Mesenchymal stem cell (in vitro differentiated cells and primary cell): ENCODE measurements around the gene CD151.

ENCODE experiments used
- DNase-seq: peaks from one replicate; pipeline ENCODE4 v3.0.0-alpha.2; 2013
- H2AFZ ChIP-seq: one replicate; pipeline ENCODE4 v1.6.1; 2013; ENCODE audit warnings: low read depth, mild to moderate bottlenecking, control low read depth, inconsistent platforms, low read length, moderate library complexity
- H2AK5ac ChIP-seq: 2 replicates; pipeline ENCODE4 v1.6.1; 2013; ENCODE audit warnings: low read length, moderate library complexity, mild to moderate bottlenecking, inconsistent platforms; ENCODE audit not compliant: severe bottlenecking
- H2BK120ac ChIP-seq: one replicate; pipeline ENCODE4 v1.6.1; 2013; ENCODE audit warnings: low read depth, mild to moderate bottlenecking, inconsistent platforms, low read length, moderate library complexity
- H2BK12ac ChIP-seq, 2 experiments: one replicate each; pipeline ENCODE4 v1.6.1; 2013; ENCODE audit warnings: inconsistent platforms in 2 of 2, low read length in 2 of 2, mild to moderate bottlenecking in 2 of 2, moderate library complexity in 2 of 2, control low read depth in 1 of 2
- H2BK15ac ChIP-seq: one replicate; pipeline ENCODE4 v1.6.1; 2013; ENCODE audit warnings: mild to moderate bottlenecking, low read depth, inconsistent platforms; ENCODE audit not compliant: poor library complexity, severe bottlenecking
- H2BK5ac ChIP-seq: 2 replicates; pipeline ENCODE4 v1.6.1; 2013; ENCODE audit warnings: low read depth, mild to moderate bottlenecking, low read length, control low read depth, inconsistent platforms; ENCODE audit not compliant: poor library complexity, severe bottlenecking
- H3K14ac ChIP-seq, 2 experiments: one replicate each; pipeline ENCODE4 v1.6.1; 2013; ENCODE audit warnings: inconsistent platforms in 2 of 2, low read length in 2 of 2, control low read depth in 1 of 2, mild to moderate bottlenecking in 1 of 2, moderate library complexity in 1 of 2
- H3K18ac ChIP-seq, 2 experiments: one replicate each; pipeline ENCODE4 v1.6.1; 2013; ENCODE audit warnings: inconsistent platforms in 2 of 2, low read length in 2 of 2, control low read depth in 1 of 2, low read depth in 1 of 2, mild to moderate bottlenecking in 1 of 2
- H3K23ac ChIP-seq, 2 experiments: one replicate each; pipeline ENCODE4 v1.6.1; 2013; ENCODE audit warnings: inconsistent platforms in 2 of 2, low read length in 2 of 2, mild to moderate bottlenecking in 2 of 2, moderate library complexity in 2 of 2, control low read depth in 1 of 2
- H3K27ac ChIP-seq: 2 replicates; pipeline ENCODE4 v1.5.1; 2013; ENCODE audit warnings: mild to moderate bottlenecking, moderate library complexity, low read length, control low read depth, inconsistent platforms; ENCODE audit not compliant: poor library complexity, severe bottlenecking
- H3K27me3 ChIP-seq, 2 experiments: 2 replicates each; pipeline versions ENCODE4 v1.6.1 to v1.7.0; 2013; ENCODE audit warnings: low read length in 2 of 2, mild to moderate bottlenecking in 2 of 2, moderate library complexity in 2 of 2, control low read depth in 1 of 2, inconsistent platforms in 1 of 2; ENCODE audit not compliant: control insufficient read depth in 1 of 2, insufficient read depth in 1 of 2
- H3K36me3 ChIP-seq, 2 experiments: 2 replicates each; pipeline versions ENCODE4 v1.6.1 to v1.7.0; 2013; ENCODE audit warnings: low read length in 2 of 2, control low read depth in 1 of 2, inconsistent platforms in 1 of 2, low read depth in 1 of 2, mild to moderate bottlenecking in 1 of 2; ENCODE audit not compliant: insufficient read depth in 2 of 2, control insufficient read depth in 1 of 2
- H3K4ac ChIP-seq, 2 experiments: one replicate each; pipeline ENCODE4 v1.6.1; 2013; ENCODE audit warnings: inconsistent platforms in 2 of 2, low read length in 2 of 2, mild to moderate bottlenecking in 2 of 2, moderate library complexity in 2 of 2, control low read depth in 1 of 2, low read depth in 1 of 2
- H3K4me1 ChIP-seq: 2 replicates; pipeline ENCODE4 v1.6.1; 2013; ENCODE audit warnings: low read depth, low read length, control low read depth; ENCODE audit not compliant: control insufficient read depth, insufficient read depth
- H3K4me2 ChIP-seq: 2 replicates; pipeline ENCODE4 v1.6.1; 2013; ENCODE audit warnings: low read length, mild to moderate bottlenecking, inconsistent platforms; ENCODE audit not compliant: poor library complexity, severe bottlenecking
- H3K4me3 ChIP-seq, 2 experiments: 2 replicates each; pipeline versions ENCODE4 v1.5.1 to v1.7.0; 2013; ENCODE audit warnings: low read length in 2 of 2, mild to moderate bottlenecking in 2 of 2, control low read depth in 1 of 2, low read depth in 1 of 2; ENCODE audit not compliant: insufficient read depth in 1 of 2
- H3K79me1 ChIP-seq: replicated peaks from 2 replicates; pipeline ENCODE4 v1.6.1; 2013; ENCODE audit warnings: mild to moderate bottlenecking, control low read depth, low read length, inconsistent platforms; ENCODE audit not compliant: poor library complexity, severe bottlenecking
- H3K9ac ChIP-seq: 2 replicates; pipeline ENCODE4 v1.7.0; 2013; ENCODE audit warnings: mild to moderate bottlenecking, low read length, moderate library complexity
- H3K9me3 ChIP-seq: 2 replicates; pipeline ENCODE4 v1.7.0; 2013; ENCODE audit warnings: mild to moderate bottlenecking, low read length; ENCODE audit not compliant: control insufficient read depth
- H4K8ac ChIP-seq: one replicate; pipeline ENCODE4 v1.6.1; 2013; ENCODE audit warnings: inconsistent platforms, mild to moderate bottlenecking, low read length, moderate library complexity
- H4K91ac ChIP-seq: one replicate; pipeline ENCODE4 v1.6.1; 2013; ENCODE audit warnings: mild to moderate bottlenecking, low read length, inconsistent platforms
- WGBS: methylation state at CpG from one replicate; pipeline ENCODE4 v1.1.7; 2013; ENCODE audit warnings: mixed read lengths; 5-methylcytosine and 5-hydroxymethylcytosine counted together

The CD151 gene

GRCh38 chr11:787084-787675 lies 45.6 kb upstream of the CD151 start:
- H3K79me1 ChIP-seq: no peaks in the 10 kb centered on the region
- H3K4me2 ChIP-seq: no peak overlapping the region
- H4K91ac ChIP-seq: no peak overlapping the region
- no peak overlapping the region for H3K27ac ChIP-seq
- H3K18ac ChIP-seq: no peak overlapping the region
- no peak overlapping the region for H2BK12ac ChIP-seq
- DNase-seq: no peak
- peak overlapping the region in 1 of 2 experiments; percentile 35 for H3K4ac ChIP-seq
- H2BK15ac ChIP-seq: no peak overlapping the region
- H3K9me3 ChIP-seq: no peaks in the 10 kb centered on the region
- H2AK5ac ChIP-seq: no peak overlapping the region
- no peak overlapping the region for H2BK120ac ChIP-seq
- no peak overlapping the region for H4K8ac ChIP-seq
- H3K14ac ChIP-seq: no peak overlapping the region
- no peak overlapping the region for H3K4me3 ChIP-seq
- WGBS: 90% methylated on average over 22 of the region's 24 CpGs
- H3K36me3 ChIP-seq: peaks cover 6 to 15% of the 10 kb centered on the region in 2 experiments
- no peak overlapping the region for H3K9ac ChIP-seq
- H2BK5ac ChIP-seq: no peak overlapping the region
- peaks cover 25% of the 10 kb centered on the region for H3K4me1 ChIP-seq
- H2AFZ ChIP-seq: no peak overlapping the region
- peaks cover 4 to 14% of the 10 kb centered on the region in 2 experiments for H3K27me3 ChIP-seq
- H3K23ac ChIP-seq: no peak overlapping the region

DNA sequence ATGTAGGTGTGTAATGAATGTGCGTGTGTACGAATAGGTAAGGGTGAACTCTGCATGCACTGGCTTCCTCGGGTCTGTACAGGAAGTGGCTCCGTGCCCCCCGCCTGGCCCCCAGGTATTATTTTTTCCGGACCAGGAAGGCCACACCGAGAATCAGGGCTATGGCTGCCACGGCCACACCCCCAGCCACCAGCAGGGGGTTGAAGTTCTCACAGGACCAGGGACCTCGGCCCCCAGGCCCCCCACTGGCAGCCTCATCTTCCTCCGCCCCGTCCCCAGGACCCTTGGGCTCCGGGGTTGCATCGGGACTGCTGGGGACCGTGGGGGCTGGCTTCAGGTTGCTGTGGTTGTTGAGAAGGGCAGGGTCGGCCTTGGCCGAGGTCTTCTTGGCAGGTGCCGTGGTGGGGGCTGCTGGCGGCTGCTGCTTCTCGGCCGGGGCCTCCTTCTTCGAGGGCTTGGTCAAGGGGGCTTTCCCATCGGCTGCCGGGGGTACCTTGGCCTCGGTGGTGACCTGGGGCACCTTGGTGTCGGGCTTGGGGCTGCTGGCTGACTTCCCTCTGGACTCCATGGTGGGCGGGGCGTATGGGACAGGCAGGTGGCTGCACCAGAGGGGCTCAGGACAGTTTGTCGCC lies 44.6 kb upstream of the CD151 start:
- H2BK120ac ChIP-seq: no peak overlapping the region
- no peak overlapping the region for H2AFZ ChIP-seq
- H3K23ac ChIP-seq: no peak overlapping the region
- DNase-seq: no peak
- H3K9ac ChIP-seq: no peak overlapping the region
- H2BK12ac ChIP-seq: no peak overlapping the region
- H3K4me1 ChIP-seq: peaks cover 21% of the 10 kb centered on the region
- H4K8ac ChIP-seq: no peak overlapping the region
- H3K36me3 ChIP-seq: peaks cover 7 to 25% of the 10 kb centered on the region in 2 experiments
- H3K18ac ChIP-seq: no peak overlapping the region
- 85% methylated on average over 28 of the region's 28 CpGs for WGBS
- peaks cover 4 to 14% of the 10 kb centered on the region in 2 experiments for H3K27me3 ChIP-seq
- H2BK5ac ChIP-seq: no peak overlapping the region
- no peaks in the 10 kb centered on the region for H3K9me3 ChIP-seq
- no peak overlapping the region for H3K14ac ChIP-seq
- no peak overlapping the region for H2BK15ac ChIP-seq
- no peak overlapping the region for H3K4me2 ChIP-seq
- peaks cover 3% of the 10 kb centered on the region for H3K79me1 ChIP-seq
- no peak overlapping the region for H2AK5ac ChIP-seq
- H3K4me3 ChIP-seq: no peak overlapping the region
- no peak overlapping the region for H3K27ac ChIP-seq
- H3K4ac ChIP-seq: no peak overlapping the region
- no peak overlapping the region for H4K91ac ChIP-seq

DNA sequence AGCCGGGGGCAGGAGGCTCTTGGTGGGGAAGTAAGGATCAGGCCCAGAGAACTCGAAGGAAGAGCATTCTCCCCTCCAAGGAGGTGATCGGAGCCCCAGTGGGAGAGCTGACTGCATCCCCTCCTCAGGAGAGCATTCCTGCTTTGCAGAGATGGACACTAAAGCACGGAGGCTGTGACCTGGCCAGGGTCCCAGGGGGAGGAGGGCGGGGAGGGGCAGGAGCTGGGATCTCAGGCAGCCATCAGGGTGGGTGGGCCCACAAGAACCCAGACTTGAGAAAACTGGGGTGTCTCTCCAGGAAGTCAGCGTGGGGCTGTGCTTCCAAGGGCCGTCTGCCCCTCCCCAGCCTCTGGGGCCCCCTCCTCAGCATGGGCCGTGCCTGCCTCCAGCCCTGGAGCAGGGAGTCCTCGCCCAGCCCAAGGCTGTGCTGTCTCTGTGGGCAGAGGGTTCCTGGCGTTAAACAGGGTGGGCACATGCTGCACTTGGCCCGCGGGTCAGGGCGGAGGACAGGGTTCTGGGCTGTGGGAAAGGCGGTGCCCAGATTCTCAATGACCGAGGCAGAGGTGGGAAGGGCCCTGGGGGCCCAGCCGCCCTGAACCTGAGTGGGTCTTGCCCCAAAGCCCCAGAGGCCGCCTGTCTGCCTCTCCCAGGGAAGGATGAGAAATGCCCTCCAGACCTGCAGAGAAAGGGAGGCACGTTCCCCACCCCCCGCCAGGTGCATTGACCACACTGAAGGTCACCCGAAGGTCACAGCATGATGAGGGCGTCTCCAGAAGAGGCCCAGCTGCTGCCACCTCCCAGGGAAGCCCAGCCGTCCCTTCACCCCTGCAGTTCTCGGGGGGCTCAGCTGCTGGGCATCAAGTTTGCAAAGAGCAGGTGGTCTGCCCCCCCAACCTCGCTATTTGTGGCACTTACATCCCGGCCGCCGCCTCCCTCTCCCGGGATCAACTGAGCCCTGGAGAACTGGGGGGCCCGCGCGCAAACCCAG lies 43.5 kb upstream of the CD151 start:
- H2AK5ac ChIP-seq: no peak overlapping the region
- no peak overlapping the region for H3K9ac ChIP-seq
- DNase-seq: no peak
- H3K14ac ChIP-seq: no peak overlapping the region
- no peaks in the 10 kb centered on the region for H3K9me3 ChIP-seq
- no peak overlapping the region for H2BK15ac ChIP-seq
- no peak overlapping the region for H3K27ac ChIP-seq
- H2AFZ ChIP-seq: no peak overlapping the region
- H2BK5ac ChIP-seq: no peak overlapping the region
- H3K4me3 ChIP-seq: peak overlapping the region in 1 of 2 experiments; percentile 72
- no peak overlapping the region for H4K8ac ChIP-seq
- H2BK12ac ChIP-seq: no peak overlapping the region
- peaks cover 3% of the 10 kb centered on the region for H3K79me1 ChIP-seq
- H3K27me3 ChIP-seq: peaks cover 4 to 14% of the 10 kb centered on the region in 2 experiments
- no peak overlapping the region for H3K23ac ChIP-seq
- H3K4me2 ChIP-seq: no peak overlapping the region
- peaks cover 16% of the 10 kb centered on the region for H3K4me1 ChIP-seq
- no peak overlapping the region for H3K18ac ChIP-seq
- peaks cover 17 to 36% of the 10 kb centered on the region in 2 experiments for H3K36me3 ChIP-seq
- H2BK120ac ChIP-seq: no peak overlapping the region
- WGBS: 65% methylated on average over 31 of the region's 31 CpGs
- H3K4ac ChIP-seq: peak overlapping the region in 1 of 2 experiments; percentile 30
- no peak overlapping the region for H4K91ac ChIP-seq

GRCh38 chr11:789943-790342 lies 42.8 kb upstream of the CD151 start, which contains the start of gene CEND1:
TSS of gene CEND1 (minus strand) at chr11:790090. CDS start at chr11:788576, 1,514 bp downstream.
- Histone ChIP-seq H2AFZ (no peak within 1 kb of the TSS), H2BK12ac (no peak within 1 kb of the TSS), H2AK5ac (no peak within 1 kb of the TSS), H4K91ac (no peak within 1 kb of the TSS), H3K79me1 (peaks cover 3% of the 10 kb centered on the region), H3K4me3 (peak within 1 kb of the TSS in 1 of 2 experiments; percentile 72), H3K18ac (no peak within 1 kb of the TSS), H3K4ac (peak within 1 kb of the TSS; percentile 30), H2BK15ac (no peak within 1 kb of the TSS), H2BK5ac (no peak within 1 kb of the TSS), H3K27ac (no peak within 1 kb of the TSS), H3K23ac (no peak within 1 kb of the TSS), H3K27me3 (peaks cover 4 to 14% of the 10 kb centered on the region in 2 experiments), H3K4me1 (peaks cover 22% of the 10 kb centered on the region), H3K14ac (no peak within 1 kb of the TSS), H3K9me3 (no peaks in the 10 kb centered on the region), H3K36me3 (peaks cover 19 to 43% of the 10 kb centered on the region in 2 experiments), H4K8ac (peak within 1 kb of the TSS; percentile 19), H2BK120ac (no peak within 1 kb of the TSS), H3K4me2 (no peak within 1 kb of the TSS), H3K9ac (peak within 1 kb of the TSS; percentile 29)
- WGBS: 19% methylated on average over 32 of the region's 44 CpGs
- peak; percentile 24 for DNase-seq
